T47D (cell line): ENCODE data around the gene CENPV.

Experiments
- DNase-seq, 2 experiments: peaks; one replicate each; pipeline versions ENCODE4 v3.0.0 to v3.0.0-alpha.2; 2011 to 2012; ENCODE audit warnings: low read depth in 1 of 2, low spot score in 1 of 2
- JUND ChIP-seq: IDR thresholded peaks from 2 replicates; pipeline ENCODE4 v1.6.1; 2012; ENCODE audit warnings: low read depth
- in situ Hi-C: cut with HindIII; loops from 2 replicates; pipeline ENCODE4 v1.10.0; 2016; ENCODE audit warnings: low sequenced_read_pairs, low pct_unique_long_range_greater_than_20kb

Gene CENPV

GRCh38 chr17:16379654-16380053 is 26.4 kb upstream of the CENPV start:
- in situ Hi-C loops = no loop called here
- no peak for TF ChIP-seq JUND
- no peak for DNase-seq

- in situ Hi-C loops = no loop called here
- DNase-seq = no peak
- no peak for TF ChIP-seq JUND
Measured at GRCh38 chr17:16378636-16379282, 25.5 kb upstream of the CENPV start.

- TF ChIP-seq JUND = no peak
- DNase-seq = no peak
- in situ Hi-C loops = no loop called here
Measured at GRCh38 chr17:16377941-16378341, 24.7 kb upstream of the CENPV start.

GRCh38 chr17:16374146-16374938 is 21.1 kb upstream of the CENPV start:
- in situ Hi-C loops = no loop called here
- TF ChIP-seq JUND = no peak
- no peak for DNase-seq

DNA sequence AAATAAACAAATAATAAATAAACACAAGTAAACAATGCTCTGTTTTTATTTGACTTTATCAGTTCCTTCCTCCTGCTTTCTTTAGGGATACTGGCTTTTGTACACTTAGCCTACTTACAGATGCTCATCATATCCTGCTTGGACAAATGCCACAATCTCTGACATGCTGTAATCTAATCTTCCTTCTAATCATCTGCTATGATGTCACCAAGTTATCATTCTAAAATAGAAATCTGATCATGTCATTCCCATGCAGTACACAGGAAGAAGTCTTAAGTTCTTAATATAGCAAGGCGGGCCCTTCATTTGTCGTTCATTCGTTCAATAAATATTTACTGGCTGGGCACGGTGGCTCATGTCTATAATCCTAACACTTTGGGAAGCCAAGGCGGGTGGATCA is 18.5 kb upstream of the CENPV start:
- no peak for TF ChIP-seq JUND
- in situ Hi-C loops = no loop called here
- DNase-seq = no peak

- TF ChIP-seq JUND = no peak
- in situ Hi-C loops = no loop called here
- no peak for DNase-seq
Measured at GRCh38 chr17:16364625-16365024, 11.4 kb upstream of the CENPV start.

DNA sequence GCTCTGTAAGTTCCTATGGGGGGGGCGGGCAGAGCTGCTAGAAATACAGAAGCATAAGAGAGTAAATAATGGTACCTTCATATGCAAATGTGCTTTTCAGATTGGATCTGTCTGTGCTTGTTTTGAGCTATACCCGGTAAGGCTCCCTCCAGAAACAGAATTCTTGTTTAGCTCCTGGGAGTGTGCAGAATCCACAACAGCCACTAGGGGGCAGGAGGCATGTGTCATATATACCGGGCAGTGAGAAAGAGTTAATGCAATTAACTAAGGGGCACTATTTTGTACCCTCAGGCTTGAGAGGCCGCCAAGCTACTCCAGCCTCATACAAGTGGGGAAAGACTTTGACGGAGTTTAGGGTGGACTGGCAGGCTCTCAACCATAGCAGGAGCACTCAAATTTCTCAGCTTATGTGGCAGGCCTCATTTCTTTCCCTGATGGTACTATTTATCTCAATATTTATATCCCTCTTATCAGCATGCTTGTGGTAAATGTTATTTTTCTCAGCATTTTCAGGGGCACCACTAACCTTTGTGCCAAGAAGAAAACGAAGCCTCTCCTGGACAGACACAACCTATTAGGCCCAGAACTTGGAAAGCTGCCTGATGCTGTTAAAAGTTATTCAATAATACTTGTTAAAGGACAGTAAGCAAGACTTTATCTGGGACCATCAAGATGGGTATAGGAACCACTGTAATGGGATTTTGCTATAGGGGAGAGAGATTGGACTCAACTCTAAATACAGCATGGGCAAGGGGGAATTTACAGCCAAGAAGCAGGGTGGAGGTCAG is 10.7 kb upstream of the CENPV start:
- TF ChIP-seq JUND = no peak
- in situ Hi-C loops = no loop called here
- DNase-seq = peak in 1 of 2 experiments; percentile 65

DNA sequence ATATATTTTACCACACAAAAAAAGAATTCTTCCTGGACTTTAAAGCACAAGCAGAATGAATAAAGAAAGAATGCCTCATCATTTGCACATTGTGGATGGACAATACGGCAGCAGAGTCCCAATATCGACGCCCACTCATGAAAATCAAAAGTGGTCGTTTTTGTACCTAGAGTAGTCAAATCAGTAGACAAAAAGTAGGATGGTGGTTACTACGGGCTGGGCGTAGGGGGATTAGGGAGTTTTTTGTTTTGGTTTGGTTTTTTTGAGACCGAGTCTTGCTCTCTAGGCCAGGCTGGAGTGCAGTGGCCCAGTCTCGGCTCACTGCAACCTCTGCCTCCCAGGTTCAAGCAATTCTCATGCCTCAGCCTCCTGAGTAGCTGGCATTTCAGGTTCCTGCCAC is 8.6 kb upstream of the CENPV start:
- no peak for DNase-seq
- in situ Hi-C loops = no loop called here
- TF ChIP-seq JUND = no peak

DNA sequence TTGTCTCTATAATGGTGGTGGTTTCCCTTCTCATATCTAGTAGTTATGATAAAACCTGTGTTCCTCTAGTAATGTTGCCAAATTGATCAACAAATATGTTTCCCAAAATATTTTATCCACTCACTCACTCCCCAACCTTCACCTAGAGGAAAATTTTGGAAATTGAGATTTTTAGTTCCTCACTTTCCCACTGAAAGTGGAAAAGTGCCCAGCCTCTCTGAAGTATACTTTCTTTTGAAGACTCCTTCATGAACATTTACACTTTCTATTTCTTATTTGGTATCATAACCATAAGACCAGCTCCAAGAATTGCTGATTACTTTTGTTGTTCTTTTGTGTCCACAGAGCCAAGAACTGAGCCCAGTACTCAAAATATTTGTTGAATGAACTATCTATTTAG is 5.1 kb upstream of the CENPV start:
- DNase-seq = no peak
- in situ Hi-C loops = no loop called here
- TF ChIP-seq JUND = no peak

GRCh38 chr17:16354585-16354984 is 1.3 kb upstream of the CENPV start:
- in situ Hi-C loops = no loop called here
- no peak for DNase-seq

GRCh38 chr17:16352667-16353316 is 477 bp downstream of the CENPV start:
- no peak for TF ChIP-seq JUND
- in situ Hi-C loops = no loop called here
- DNase-seq = no peak

More at GRCh38 chr17:16354585-16354984, 1.3 kb upstream of the CENPV start:
- TF ChIP-seq JUND = no peak

- TF ChIP-seq JUND = no peak
- peak in 1 of 2 experiments; percentile 4 for DNase-seq
- in situ Hi-C loops = no loop called here
Measured at GRCh38 chr17:16352303-16352666, 984 bp downstream of the CENPV start.

DNA sequence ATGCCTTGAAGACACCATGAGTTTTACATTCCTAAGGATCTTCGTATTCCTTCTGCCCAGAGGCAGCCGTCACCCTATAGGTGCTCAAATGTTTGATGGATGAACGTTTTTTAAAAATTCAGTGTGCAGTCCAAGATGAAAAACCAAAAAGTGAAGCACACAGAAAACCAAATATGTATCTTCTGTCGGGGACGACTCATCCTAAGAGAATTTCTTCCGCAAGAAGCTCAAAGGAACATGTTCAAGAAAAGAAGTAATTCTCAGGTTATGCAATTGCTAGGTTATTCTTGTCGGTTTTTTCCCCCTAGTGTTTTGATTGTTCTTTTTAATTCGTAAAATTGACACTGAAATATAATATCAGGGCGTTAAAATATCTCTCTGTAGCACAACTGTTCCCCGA is 1.4 kb downstream of the CENPV start:
- no peak for TF ChIP-seq JUND
- DNase-seq = no peak
- in situ Hi-C loops = no loop called here
